H9 (cell line): ENCODE data around the gene CELF4. TPM values are rescaled to one million over a fixed set of nuclear protein-coding genes. Genes with fewer than 3 reads are reported as not detected.

ENCODE experiments used
- DNase-seq: peaks from one replicate; pipeline ENCODE4 v3.0.0-alpha.2; 2017
- H2AFZ ChIP-seq: one replicate; pipeline ENCODE4 v1.6.1; 2013; ENCODE audit warnings: mild to moderate bottlenecking, low read length, control low read depth, moderate library complexity
- H2AK5ac ChIP-seq: 2 replicates; pipeline ENCODE4 v1.6.1; 2013; ENCODE audit warnings: low read length, control low read depth, mixed read lengths; ENCODE audit not compliant: insufficient read length
- H2BK120ac ChIP-seq: one replicate; pipeline ENCODE4 v1.6.1; 2013; ENCODE audit warnings: low read depth, mild to moderate bottlenecking, low read length, control low read depth, inconsistent platforms; ENCODE audit not compliant: poor library complexity, severe bottlenecking
- H2BK12ac ChIP-seq: 2 replicates; pipeline ENCODE4 v1.6.1; 2013; ENCODE audit warnings: low read length, control low read depth, mixed read lengths, low read depth; ENCODE audit not compliant: insufficient read length
- H2BK15ac ChIP-seq: 2 replicates; pipeline ENCODE4 v1.6.1; 2013; ENCODE audit warnings: low read depth, low read length, control low read depth
- H2BK20ac ChIP-seq: one replicate; pipeline ENCODE4 v1.6.1; 2013; ENCODE audit warnings: low read depth, mild to moderate bottlenecking, low read length, control low read depth, inconsistent platforms; ENCODE audit not compliant: poor library complexity, severe bottlenecking
- H2BK5ac ChIP-seq: 2 replicates; pipeline ENCODE4 v1.6.1; 2013; ENCODE audit warnings: low read length, control low read depth, mixed read lengths; ENCODE audit not compliant: insufficient read length
- H3K14ac ChIP-seq: 2 replicates; pipeline ENCODE4 v1.6.1; 2013; ENCODE audit warnings: low read length, control low read depth; ENCODE audit not compliant: insufficient read depth
- H3K18ac ChIP-seq: 2 replicates; pipeline ENCODE4 v1.6.1; 2013; ENCODE audit warnings: low read depth, mild to moderate bottlenecking, mixed read lengths, low read length, control low read depth; ENCODE audit not compliant: insufficient read length
- H3K23ac ChIP-seq: 2 replicates; pipeline ENCODE4 v1.6.1; 2013; ENCODE audit warnings: low read length, control low read depth, mixed read lengths, low read depth; ENCODE audit not compliant: insufficient read length
- H3K23me2 ChIP-seq: 2 replicates; pipeline ENCODE4 v1.6.1; 2013; ENCODE audit warnings: low read depth, mild to moderate bottlenecking, mixed read lengths, low read length, control low read depth; ENCODE audit not compliant: insufficient read length, poor library complexity, severe bottlenecking
- H3K27ac ChIP-seq: 2 replicates; pipeline ENCODE4 v1.5.1; 2013; ENCODE audit warnings: low read length, control low read depth, mixed read lengths, low read depth; ENCODE audit not compliant: insufficient read length
- H3K27me3 ChIP-seq: 2 replicates; pipeline ENCODE4 v1.6.1; 2013; ENCODE audit warnings: low read length, control low read depth, inconsistent platforms; ENCODE audit not compliant: insufficient read depth
- H3K4ac ChIP-seq: 2 replicates; pipeline ENCODE4 v1.6.1; 2013; ENCODE audit warnings: low read depth, mild to moderate bottlenecking, control low read depth, inconsistent platforms, low read length, moderate library complexity
- H3K4me1 ChIP-seq: 2 replicates; pipeline ENCODE4 v1.6.1; 2013; ENCODE audit warnings: low read length, control low read depth, inconsistent platforms; ENCODE audit not compliant: insufficient read depth
- H3K4me2 ChIP-seq: 2 replicates; pipeline ENCODE4 v1.6.1; 2013; ENCODE audit warnings: low read length, control low read depth, mixed read lengths; ENCODE audit not compliant: insufficient read length, insufficient read depth
- H3K56ac ChIP-seq: 2 replicates; pipeline ENCODE4 v1.6.1; 2013; ENCODE audit warnings: low read depth, mild to moderate bottlenecking, mixed read lengths, low read length, control low read depth; ENCODE audit not compliant: insufficient read length
- H3K79me1 ChIP-seq: 2 replicates; pipeline ENCODE4 v1.6.1; 2013; ENCODE audit warnings: low read depth, mild to moderate bottlenecking, moderate library complexity, low read length, control low read depth, inconsistent platforms; ENCODE audit not compliant: insufficient read depth, poor library complexity, severe bottlenecking
- H3K79me2 ChIP-seq: 2 replicates; pipeline ENCODE4 v1.6.1; 2013; ENCODE audit warnings: low read length, control low read depth, inconsistent platforms; ENCODE audit not compliant: insufficient read depth
- H3K9ac ChIP-seq: 2 replicates; pipeline ENCODE4 v1.6.1; 2013; ENCODE audit warnings: low read length, control low read depth, mixed read lengths; ENCODE audit not compliant: insufficient read length; ENCODE audit errors: extremely low read depth
- H3K9me3 ChIP-seq: one replicate; pipeline ENCODE4 v1.6.1; 2013; ENCODE audit warnings: low read depth, low read length, inconsistent platforms; ENCODE audit not compliant: control insufficient read depth
- H3T11ph ChIP-seq: one replicate; pipeline ENCODE4 v1.6.1; 2013; ENCODE audit warnings: mild to moderate bottlenecking, low read length, control low read depth, inconsistent platforms
- H4K20me1 ChIP-seq: one replicate; pipeline ENCODE4 v1.6.1; 2013; ENCODE audit not compliant: control insufficient read depth, insufficient read length, insufficient read depth
- H4K5ac ChIP-seq: 2 replicates; pipeline ENCODE4 v1.6.1; 2013; ENCODE audit warnings: low read depth, mild to moderate bottlenecking, mixed read lengths, low read length, control low read depth; ENCODE audit not compliant: insufficient read length
- H4K8ac ChIP-seq: replicated peaks from 2 replicates; pipeline ENCODE4 v1.6.1; 2013; ENCODE audit warnings: low read length, control low read depth, mixed read lengths, low read depth; ENCODE audit not compliant: insufficient read length
- H4K91ac ChIP-seq: 2 replicates; pipeline ENCODE4 v1.6.1; 2013; ENCODE audit warnings: low read depth, mild to moderate bottlenecking, moderate library complexity, mixed read lengths, low read length, control low read depth; ENCODE audit not compliant: insufficient read length
- H3K27ac Mint-ChIP-seq, 3 experiments: 2 replicates in 2 of 3; 3 replicates in 1 of 3; pipeline ENCODE4 v1.8.0; 2020 to 2021; ENCODE audit warnings: mixed read lengths in 3 of 3, mild to moderate bottlenecking in 1 of 3, moderate library complexity in 1 of 3
- H3K27me3 Mint-ChIP-seq: 2 replicates; pipeline ENCODE4 v1.8.0; 2021; ENCODE audit warnings: low read depth, mild to moderate bottlenecking, moderate library complexity, mixed read lengths
- H3K36me3 Mint-ChIP-seq, 3 experiments: 2 replicates in 2 of 3; 3 replicates in 1 of 3; pipeline ENCODE4 v1.8.0; 2020 to 2021; ENCODE audit warnings: low read depth in 3 of 3, mixed read lengths in 3 of 3; ENCODE audit not compliant: insufficient read depth in 1 of 3
- H3K4me1 Mint-ChIP-seq, 2 experiments: 2 replicates each; pipeline ENCODE4 v1.8.0; 2020; ENCODE audit warnings: mixed read lengths in 2 of 2
- H3K4me3 Mint-ChIP-seq, 2 experiments: 2 replicates in 1 of 2; 3 replicates in 1 of 2; pipeline ENCODE4 v1.8.0; 2020 to 2021; ENCODE audit warnings: mild to moderate bottlenecking in 2 of 2, mixed read lengths in 2 of 2, moderate library complexity in 1 of 2
- H3K9me3 Mint-ChIP-seq, 2 experiments: 2 replicates in 1 of 2; 3 replicates in 1 of 2; pipeline ENCODE4 v1.8.0; 2020; ENCODE audit warnings: mild to moderate bottlenecking in 2 of 2, mixed read lengths in 2 of 2, moderate library complexity in 1 of 2
- WGBS: extraction: QIAGEN DNeasy Blood & Tissue Kit; methylation state at CpG from one replicate; pipeline ENCODE4 v1.1.7; 2013; ENCODE audit warnings: missing lambda C conversion rate, low lambda C conversion rate, mixed read lengths; ENCODE audit not compliant: insufficient read length; ENCODE audit errors: extremely low coverage; 5-methylcytosine and 5-hydroxymethylcytosine counted together
- total RNA-seq: library from RNA; stranded (reverse); gene quantifications from 2 replicates; pipeline ENCODE4 v1.2.1, GENCODE V29; 2021
- TF ChIP-seq, protein P1 (sequence below): fragments of 200-600 bp; sonication (generic); conservative IDR thresholded peaks from 3 replicates; pipeline ENCODE4 v1.8.0; 2021; ENCODE audit warnings: antibody characterized with exemption, mild to moderate bottlenecking

Gene CELF4
- total RNA-seq, 1 experiment from 2014 or later, result 1.1 TPM

DNA sequence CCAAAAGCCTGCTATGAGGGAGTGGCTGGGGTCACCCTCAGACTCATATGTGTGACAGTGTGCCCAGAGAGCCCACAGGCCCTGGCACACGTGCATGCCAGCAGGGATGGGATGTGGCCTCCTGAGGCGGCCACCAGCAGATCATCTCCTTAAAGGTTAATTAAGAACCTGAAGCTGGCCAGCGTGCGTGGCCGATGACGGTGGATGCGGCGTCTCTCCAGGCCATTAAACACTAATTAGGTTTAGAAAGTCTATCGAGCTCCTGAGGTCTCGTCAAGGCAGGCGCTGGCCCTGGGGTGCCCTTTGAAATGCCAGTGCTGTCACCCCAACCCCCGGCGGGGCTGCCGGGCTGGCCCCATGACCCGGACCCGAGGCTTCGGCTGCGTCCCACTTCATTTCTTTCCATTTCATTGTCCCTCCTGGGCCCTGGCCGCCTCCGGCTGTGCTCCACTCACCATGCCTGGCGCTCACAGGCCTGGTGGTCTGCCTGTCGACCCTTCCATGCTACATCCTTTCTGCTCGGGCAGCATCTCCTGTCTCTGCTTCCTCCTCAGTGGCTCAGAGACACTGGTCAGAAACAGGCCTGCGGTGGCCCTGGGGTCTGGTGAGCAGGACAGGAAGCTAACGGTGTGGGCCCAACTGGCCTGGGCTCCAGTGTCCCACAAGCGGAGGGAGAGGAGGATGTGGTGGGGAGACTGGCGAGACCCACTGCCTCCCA is 228.9 kb downstream of the CELF4 start:
- Mint-ChIP-seq H3K4me1 (peaks cover 12 to 22% of the 10 kb centered on the region in 2 experiments), H3K27me3 (peaks cover 13% of the 10 kb centered on the region), H3K9me3 (no peaks in the 10 kb centered on the region), H3K36me3 (no peaks in the 10 kb centered on the region), H3K27ac (no peak overlapping the region), H3K4me3 (no peak overlapping the region)
- Histone ChIP-seq H2BK20ac (no peak overlapping the region), H3K79me1 (no peaks in the 10 kb centered on the region), H3K9ac (no peak overlapping the region), H2BK15ac (no peak overlapping the region), H2BK12ac (no peak overlapping the region), H3K4me2 (no peak overlapping the region), H3K27me3 (no peaks in the 10 kb centered on the region), H2BK120ac (no peak overlapping the region), H3K4ac (no peak overlapping the region), H4K91ac (no peak overlapping the region), H3K27ac (no peak overlapping the region), H3K4me1 (no peaks in the 10 kb centered on the region; the same call in 1 of the 2 replicates), H3K79me2 (no peaks in the 10 kb centered on the region), H2AFZ (no peak overlapping the region), H2BK5ac (no peak overlapping the region), H4K5ac (no peak overlapping the region), H2AK5ac (no peak overlapping the region), H3K18ac (no peak overlapping the region), H3T11ph (no peak overlapping the region), H3K23me2 (no peaks in the 10 kb centered on the region), H3K56ac (no peak overlapping the region), H3K9me3 (no peaks in the 10 kb centered on the region), H4K20me1 (no peaks in the 10 kb centered on the region), H4K8ac (no peak overlapping the region), H3K23ac (no peak overlapping the region), H3K14ac (no peak overlapping the region)
- no peak for DNase-seq
- TF ChIP-seq, protein P1, sequence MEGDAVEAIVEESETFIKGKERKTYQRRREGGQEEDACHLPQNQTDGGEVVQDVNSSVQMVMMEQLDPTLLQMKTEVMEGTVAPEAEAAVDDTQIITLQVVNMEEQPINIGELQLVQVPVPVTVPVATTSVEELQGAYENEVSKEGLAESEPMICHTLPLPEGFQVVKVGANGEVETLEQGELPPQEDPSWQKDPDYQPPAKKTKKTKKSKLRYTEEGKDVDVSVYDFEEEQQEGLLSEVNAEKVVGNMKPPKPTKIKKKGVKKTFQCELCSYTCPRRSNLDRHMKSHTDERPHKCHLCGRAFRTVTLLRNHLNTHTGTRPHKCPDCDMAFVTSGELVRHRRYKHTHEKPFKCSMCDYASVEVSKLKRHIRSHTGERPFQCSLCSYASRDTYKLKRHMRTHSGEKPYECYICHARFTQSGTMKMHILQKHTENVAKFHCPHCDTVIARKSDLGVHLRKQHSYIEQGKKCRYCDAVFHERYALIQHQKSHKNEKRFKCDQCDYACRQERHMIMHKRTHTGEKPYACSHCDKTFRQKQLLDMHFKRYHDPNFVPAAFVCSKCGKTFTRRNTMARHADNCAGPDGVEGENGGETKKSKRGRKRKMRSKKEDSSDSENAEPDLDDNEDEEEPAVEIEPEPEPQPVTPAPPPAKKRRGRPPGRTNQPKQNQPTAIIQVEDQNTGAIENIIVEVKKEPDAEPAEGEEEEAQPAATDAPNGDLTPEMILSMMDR, result no peak
- WGBS, result no CpG with 5 or more reads among the region's 27 CpGs
